ENCODE data around the gene ANTXR2. TPM values are rescaled to one million over a fixed set of nuclear protein-coding genes. Genes with fewer than 3 reads are reported as not detected.

Gene ANTXR2
- total RNA-seq, 2 experiments from 2014 or later = not detected

DNA sequence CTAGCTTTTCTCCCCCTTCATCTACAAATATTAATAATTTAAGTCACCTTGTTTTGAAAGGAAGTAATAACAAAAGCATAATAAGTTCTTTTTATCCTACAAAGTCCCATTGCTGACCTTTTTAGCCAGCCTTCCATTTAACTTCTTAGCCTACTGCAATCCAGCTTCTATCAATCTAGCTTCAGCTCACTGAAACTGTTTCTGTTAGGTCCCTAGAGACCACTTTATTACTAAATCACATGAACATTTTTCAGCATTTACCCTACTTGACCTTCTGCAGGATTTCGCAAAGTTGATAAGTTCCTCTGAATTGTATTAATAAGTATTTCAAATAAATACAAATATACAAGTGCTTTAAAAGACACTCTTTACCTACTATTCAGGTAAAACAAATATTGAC lies 186.5 kb downstream of the ANTXR2 start:
- BruUV-seq (replicated peaks) = no TSS peak
- Histone ChIP-seq H3K9me2 (ENCODE audit: insufficient read depth, low read length) (no peaks in the 10 kb centered on the region), H3K36me3 (ENCODE audit: insufficient read depth, low read length) (no peaks in the 10 kb centered on the region), H3K27ac (ENCODE audit: low read depth, low read length, poor library complexity, severe bottlenecking) (no peak overlapping the region), H3K9me3 (ENCODE audit: low read length) (no peaks in the 10 kb centered on the region), H3K4me1 (ENCODE audit: insufficient read depth, low read length, poor library complexity, severe bottlenecking) (no peaks in the 10 kb centered on the region), H3K4me3 (ENCODE audit: low read depth, low read length, poor library complexity, severe bottlenecking) (no peak overlapping the region), H2AFZ (ENCODE audit: low read length) (no peak overlapping the region), H3K4me2 (ENCODE audit: low read length) (no peak overlapping the region), H3K79me2 (ENCODE audit: insufficient read depth, low read depth, low read length) (no peaks in the 10 kb centered on the region), H4K20me1 (ENCODE audit: insufficient read depth, low read length) (no peaks in the 10 kb centered on the region)
- POLR2A ChIA-PET = no interaction called here
- no peak for DNase-seq (ENCODE audit: low spot score)
- TF ChIP-seq, protein P1, sequence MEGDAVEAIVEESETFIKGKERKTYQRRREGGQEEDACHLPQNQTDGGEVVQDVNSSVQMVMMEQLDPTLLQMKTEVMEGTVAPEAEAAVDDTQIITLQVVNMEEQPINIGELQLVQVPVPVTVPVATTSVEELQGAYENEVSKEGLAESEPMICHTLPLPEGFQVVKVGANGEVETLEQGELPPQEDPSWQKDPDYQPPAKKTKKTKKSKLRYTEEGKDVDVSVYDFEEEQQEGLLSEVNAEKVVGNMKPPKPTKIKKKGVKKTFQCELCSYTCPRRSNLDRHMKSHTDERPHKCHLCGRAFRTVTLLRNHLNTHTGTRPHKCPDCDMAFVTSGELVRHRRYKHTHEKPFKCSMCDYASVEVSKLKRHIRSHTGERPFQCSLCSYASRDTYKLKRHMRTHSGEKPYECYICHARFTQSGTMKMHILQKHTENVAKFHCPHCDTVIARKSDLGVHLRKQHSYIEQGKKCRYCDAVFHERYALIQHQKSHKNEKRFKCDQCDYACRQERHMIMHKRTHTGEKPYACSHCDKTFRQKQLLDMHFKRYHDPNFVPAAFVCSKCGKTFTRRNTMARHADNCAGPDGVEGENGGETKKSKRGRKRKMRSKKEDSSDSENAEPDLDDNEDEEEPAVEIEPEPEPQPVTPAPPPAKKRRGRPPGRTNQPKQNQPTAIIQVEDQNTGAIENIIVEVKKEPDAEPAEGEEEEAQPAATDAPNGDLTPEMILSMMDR (conservative IDR thresholded peaks at IDR 0.05; ENCODE audit: low read length) = no peak
- TF ChIP-seq EZH2phosphoT487 (IDR thresholded peaks at IDR 0.05; ENCODE audit: borderline replicate concordance, low read depth, low read length) = no peak
- intact Hi-C loops (cut with micrococcal nuclease; ENCODE audit: unreplicated experiment) = no loop called here
- CTCF ChIA-PET (ENCODE audit: unreplicated experiment) = no interaction called here

DNA sequence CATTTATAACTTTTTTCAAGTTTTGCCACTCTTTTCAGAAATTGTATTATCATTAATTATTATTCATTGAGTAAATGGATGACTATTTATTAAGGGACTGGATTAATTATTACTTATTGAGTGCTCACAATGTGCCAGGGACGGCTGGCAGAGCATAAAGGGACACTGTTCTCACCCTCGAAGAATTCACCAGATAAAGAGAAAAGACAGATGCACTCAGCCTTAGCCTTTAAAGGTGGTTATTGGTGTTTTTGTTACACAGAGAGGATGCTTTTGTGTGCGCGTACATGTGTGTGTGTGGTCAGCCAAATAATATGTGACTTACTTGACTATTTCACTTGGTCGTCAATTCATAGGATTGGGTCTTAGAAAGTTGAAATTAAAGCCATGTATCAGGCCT lies 187.0 kb downstream of the ANTXR2 start:
- Histone ChIP-seq H3K79me2 (ENCODE audit: insufficient read depth, low read depth, low read length) (no peaks in the 10 kb centered on the region), H3K36me3 (ENCODE audit: insufficient read depth, low read length) (no peaks in the 10 kb centered on the region), H3K9me2 (ENCODE audit: insufficient read depth, low read length) (no peaks in the 10 kb centered on the region), H3K4me3 (ENCODE audit: low read depth, low read length, poor library complexity, severe bottlenecking) (no peak overlapping the region), H2AFZ (ENCODE audit: low read length) (no peak overlapping the region), H3K9me3 (ENCODE audit: low read length) (no peaks in the 10 kb centered on the region), H3K27ac (ENCODE audit: low read depth, low read length, poor library complexity, severe bottlenecking) (no peak overlapping the region), H4K20me1 (ENCODE audit: insufficient read depth, low read length) (no peaks in the 10 kb centered on the region), H3K4me1 (ENCODE audit: insufficient read depth, low read length, poor library complexity, severe bottlenecking) (no peaks in the 10 kb centered on the region), H3K4me2 (ENCODE audit: low read length) (no peak overlapping the region)
- ChIA-PET CTCF (ENCODE audit: unreplicated experiment) (no interaction called here), POLR2A (no interaction called here)
- intact Hi-C loops (cut with micrococcal nuclease; ENCODE audit: unreplicated experiment) = no loop called here
- DNase-seq (ENCODE audit: low spot score) = no peak
- TF ChIP-seq, protein P1 (conservative IDR thresholded peaks at IDR 0.05; ENCODE audit: low read length) = no peak
- no peak for TF ChIP-seq EZH2phosphoT487 (IDR thresholded peaks at IDR 0.05; ENCODE audit: borderline replicate concordance, low read depth, low read length)
- BruUV-seq (replicated peaks) = no TSS peak

DNA sequence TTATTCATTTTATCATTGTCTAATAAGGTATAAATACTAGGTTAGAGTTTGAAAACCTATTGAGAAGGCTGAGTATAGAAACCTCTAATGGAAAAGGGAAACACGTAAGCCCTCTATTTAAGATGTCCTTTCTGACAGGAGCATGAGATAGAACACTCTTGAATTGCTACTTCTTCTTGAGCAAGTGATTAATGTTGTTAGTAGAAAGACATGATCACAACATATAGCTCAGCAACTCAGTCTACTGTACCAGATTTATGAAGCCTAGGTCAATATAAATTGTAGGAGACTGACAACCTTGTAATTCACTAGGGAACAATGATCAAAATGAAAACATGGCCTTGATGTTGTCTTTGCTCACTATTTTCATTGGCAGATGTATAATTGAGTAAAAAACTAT lies 189.7 kb downstream of the ANTXR2 start:
- intact Hi-C loops (cut with micrococcal nuclease; ENCODE audit: unreplicated experiment) = no loop called here
- no peaks in the 10 kb centered on the region for H4K20me1 ChIP-seq (ENCODE audit: insufficient read depth, low read length)
- no peaks in the 10 kb centered on the region for H3K79me2 ChIP-seq (ENCODE audit: insufficient read depth, low read depth, low read length)
- H3K4me2 ChIP-seq (ENCODE audit: low read length) = no peak overlapping the region
- POLR2A ChIA-PET = no interaction called here
- no peak for DNase-seq (ENCODE audit: low spot score)
- H3K27ac ChIP-seq (ENCODE audit: low read depth, low read length, poor library complexity, severe bottlenecking) = no peak overlapping the region
- H3K4me3 ChIP-seq (ENCODE audit: low read depth, low read length, poor library complexity, severe bottlenecking) = no peak overlapping the region
- H3K9me3 ChIP-seq (ENCODE audit: low read length) = no peaks in the 10 kb centered on the region
- no TSS peak for BruUV-seq (replicated peaks)
- CTCF ChIA-PET (ENCODE audit: unreplicated experiment) = no interaction called here
- no peak overlapping the region for H2AFZ ChIP-seq (ENCODE audit: low read length)
- H3K36me3 ChIP-seq (ENCODE audit: insufficient read depth, low read length) = no peaks in the 10 kb centered on the region
- H3K4me1 ChIP-seq (ENCODE audit: insufficient read depth, low read length, poor library complexity, severe bottlenecking) = no peaks in the 10 kb centered on the region
- H3K9me2 ChIP-seq (ENCODE audit: insufficient read depth, low read length) = no peaks in the 10 kb centered on the region
- no peak for TF ChIP-seq EZH2phosphoT487 (IDR thresholded peaks at IDR 0.05; ENCODE audit: borderline replicate concordance, low read depth, low read length)
- TF ChIP-seq, protein P1 (conservative IDR thresholded peaks at IDR 0.05; ENCODE audit: low read length) = no peak
